Brain microvascular endothelial cell (primary cell): ENCODE measurements around the gene FAM177A1.
"Not testable (repeated sequence)": the region's sequence is repeated elsewhere in the genome, so short reads cannot be mapped to it uniquely, and the experiment has no call there.

ENCODE experiments used
- DNase-seq: peaks from one replicate; pipeline ENCODE4 v3.0.0-alpha.2; 2020
- H3K27ac ChIP-seq: fragments of 250-450 bp; sonication (Bioruptor Pico); 2 replicates; pipeline ENCODE4 v1.5.1; 2020; ENCODE audit warnings: mild to moderate bottlenecking, moderate library complexity
- H3K27me3 ChIP-seq: fragments of 250-450 bp; sonication (Bioruptor Pico); replicated peaks from 2 replicates; pipeline ENCODE4 v1.5.1; 2020; ENCODE audit warnings: mild to moderate bottlenecking
- H3K36me3 ChIP-seq: fragments of 250-450 bp; sonication (Bioruptor Pico); replicated peaks from 2 replicates; pipeline ENCODE4 v1.5.1; 2020; ENCODE audit warnings: mild to moderate bottlenecking
- H3K4me3 ChIP-seq: 2 replicates; pipeline ENCODE4 v1.5.1; 2011; ENCODE audit warnings: low read depth, mild to moderate bottlenecking, control low read depth, low read length, moderate library complexity
- CTCF ChIP-seq: IDR thresholded peaks from 2 replicates; pipeline ENCODE4 v1.5.1; 2011; ENCODE audit warnings: low read depth, mild to moderate bottlenecking, moderate library complexity, low read length, control low read depth, inconsistent platforms; ENCODE audit errors: missing control alignments
- in situ Hi-C: cut with HindIII; loops from 2 replicates; pipeline ENCODE4 v1.10.0; 2017; ENCODE audit warnings: low sequenced_read_pairs, low pct_ligation_motif_present

FAM177A1 gene

GRCh38 chr14:35050652-35051051 is 4.6 kb downstream of the FAM177A1 start:
- Histone ChIP-seq H3K27ac (peak overlapping the region; percentile 25), H3K4me3 (no peak overlapping the region), H3K27me3 (no peaks in the 10 kb centered on the region), H3K36me3 (peaks cover 14% of the 10 kb centered on the region)
- peak; percentile 60 for DNase-seq
- no peak for TF ChIP-seq CTCF
- in situ Hi-C loops: no loop called here

DNA sequence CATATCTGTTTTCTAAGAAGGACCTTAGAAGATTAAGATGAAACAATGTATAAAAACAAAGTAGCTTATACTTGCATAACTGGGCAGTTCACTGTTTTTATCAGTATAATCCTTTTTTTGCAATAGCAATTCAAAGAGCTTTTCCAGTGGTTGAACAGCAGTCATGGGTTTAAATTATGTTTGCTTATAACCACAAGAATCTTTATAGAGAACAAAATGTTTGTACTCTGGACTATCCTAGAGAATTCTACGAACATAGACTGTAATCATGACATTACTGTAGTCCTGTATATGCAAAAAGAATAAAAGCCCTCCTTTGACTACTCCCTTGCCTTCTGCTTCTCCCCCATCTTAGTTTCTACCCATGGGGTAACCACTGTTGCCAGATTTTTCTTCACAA is 5.7 kb downstream of the FAM177A1 start:
- in situ Hi-C loops: no loop called here
- no peak overlapping the region for H3K4me3 ChIP-seq
- peak overlapping the region; percentile 25 for H3K27ac ChIP-seq
- no peak for TF ChIP-seq CTCF
- peak; percentile 5 for DNase-seq
- no peaks in the 10 kb centered on the region for H3K27me3 ChIP-seq
- peaks cover 18% of the 10 kb centered on the region for H3K36me3 ChIP-seq

DNA sequence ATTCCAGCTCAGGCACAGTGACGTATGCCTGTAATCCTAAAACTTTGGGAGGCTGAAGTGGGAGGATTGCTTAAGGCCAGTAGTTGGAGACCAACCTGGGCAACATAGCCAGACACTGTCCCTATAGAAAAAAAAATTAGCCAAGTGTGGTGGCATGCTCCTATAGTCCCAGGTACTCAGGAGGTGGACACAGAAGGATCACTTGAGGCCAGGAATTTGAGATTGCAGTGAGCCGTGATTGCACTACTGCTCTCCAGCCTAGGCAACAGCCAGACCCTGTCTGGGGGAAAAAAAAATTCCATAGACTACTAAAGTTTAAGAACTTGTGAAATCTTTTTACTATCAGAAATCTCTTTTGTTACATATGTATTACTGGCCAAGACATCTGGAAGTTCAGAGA is 6.6 kb downstream of the FAM177A1 start:
- no peak for TF ChIP-seq CTCF
- no peak overlapping the region for H3K27ac ChIP-seq
- H3K27me3 ChIP-seq: no peaks in the 10 kb centered on the region
- H3K4me3 ChIP-seq: no peak overlapping the region
- no peak for DNase-seq
- in situ Hi-C loops: no loop called here
- peaks cover 18% of the 10 kb centered on the region for H3K36me3 ChIP-seq

- in situ Hi-C loops, H3K27ac ChIP-seq, H3K4me3 ChIP-seq, H3K27me3 ChIP-seq, DNase-seq: not testable (repeated sequence)
- H3K36me3 ChIP-seq: peaks cover 19% of the 10 kb centered on the region
Observed at GRCh38 chr14:35061113-35061791, 15.2 kb downstream of the FAM177A1 start.

GRCh38 chr14:35065731-35066130 is 19.7 kb downstream of the FAM177A1 start:
- H3K27me3 ChIP-seq, H3K27ac ChIP-seq, H3K4me3 ChIP-seq, H3K36me3 ChIP-seq, DNase-seq, in situ Hi-C loops: not testable (repeated sequence)

- peaks cover 3% of the 10 kb centered on the region for H3K36me3 ChIP-seq
- no peak overlapping the region for H3K27ac ChIP-seq
- TF ChIP-seq CTCF: no peak
- H3K4me3 ChIP-seq: no peak overlapping the region
- in situ Hi-C loops: no loop called here
- no peak for DNase-seq
- H3K27me3 ChIP-seq: no peaks in the 10 kb centered on the region
Observed at GRCh38 chr14:35068238-35069012, 22.4 kb downstream of the FAM177A1 start.
